SK-N-MC (cell line): ENCODE results near the gene MC1R.

ENCODE experiments used
- FOXP2 ChIP-seq: optimal IDR thresholded peaks from 2 replicates; pipeline ENCODE3; 2011; ENCODE audit warnings: mild to moderate bottlenecking, moderate library complexity; ENCODE audit not compliant: insufficient read depth; ENCODE audit errors: extremely low read length, control extremely low read depth
- POLR2AphosphoS5 ChIP-seq: IDR thresholded peaks from 2 replicates; pipeline ENCODE4 v1.6.1; 2012; ENCODE audit warnings: mild to moderate bottlenecking, low read depth, low read length, borderline replicate concordance

- TF ChIP-seq POLR2AphosphoS5 (no peak), FOXP2 (no peak)
Measured at GRCh38 chr16:89880477-89881367, 37.9 kb upstream of the MC1R start.
